ENCODE data around the gene NFE2L3. TPM values are rescaled to one million over a fixed set of nuclear protein-coding genes. Genes with fewer than 3 reads are reported as not detected.

NFE2L3 gene
- total and polyA plus RNA-seq, 9 of the 15 experiments (the other 6 are each of a cell fraction or from before 2014, with no cell fraction given), result 2.9 to 16.9 (median 12.4) TPM

GRCh38 chr7:26180792-26181198, 28.8 kb downstream of the NFE2L3 start (continued):
- TF ChIP-seq, protein P1, sequence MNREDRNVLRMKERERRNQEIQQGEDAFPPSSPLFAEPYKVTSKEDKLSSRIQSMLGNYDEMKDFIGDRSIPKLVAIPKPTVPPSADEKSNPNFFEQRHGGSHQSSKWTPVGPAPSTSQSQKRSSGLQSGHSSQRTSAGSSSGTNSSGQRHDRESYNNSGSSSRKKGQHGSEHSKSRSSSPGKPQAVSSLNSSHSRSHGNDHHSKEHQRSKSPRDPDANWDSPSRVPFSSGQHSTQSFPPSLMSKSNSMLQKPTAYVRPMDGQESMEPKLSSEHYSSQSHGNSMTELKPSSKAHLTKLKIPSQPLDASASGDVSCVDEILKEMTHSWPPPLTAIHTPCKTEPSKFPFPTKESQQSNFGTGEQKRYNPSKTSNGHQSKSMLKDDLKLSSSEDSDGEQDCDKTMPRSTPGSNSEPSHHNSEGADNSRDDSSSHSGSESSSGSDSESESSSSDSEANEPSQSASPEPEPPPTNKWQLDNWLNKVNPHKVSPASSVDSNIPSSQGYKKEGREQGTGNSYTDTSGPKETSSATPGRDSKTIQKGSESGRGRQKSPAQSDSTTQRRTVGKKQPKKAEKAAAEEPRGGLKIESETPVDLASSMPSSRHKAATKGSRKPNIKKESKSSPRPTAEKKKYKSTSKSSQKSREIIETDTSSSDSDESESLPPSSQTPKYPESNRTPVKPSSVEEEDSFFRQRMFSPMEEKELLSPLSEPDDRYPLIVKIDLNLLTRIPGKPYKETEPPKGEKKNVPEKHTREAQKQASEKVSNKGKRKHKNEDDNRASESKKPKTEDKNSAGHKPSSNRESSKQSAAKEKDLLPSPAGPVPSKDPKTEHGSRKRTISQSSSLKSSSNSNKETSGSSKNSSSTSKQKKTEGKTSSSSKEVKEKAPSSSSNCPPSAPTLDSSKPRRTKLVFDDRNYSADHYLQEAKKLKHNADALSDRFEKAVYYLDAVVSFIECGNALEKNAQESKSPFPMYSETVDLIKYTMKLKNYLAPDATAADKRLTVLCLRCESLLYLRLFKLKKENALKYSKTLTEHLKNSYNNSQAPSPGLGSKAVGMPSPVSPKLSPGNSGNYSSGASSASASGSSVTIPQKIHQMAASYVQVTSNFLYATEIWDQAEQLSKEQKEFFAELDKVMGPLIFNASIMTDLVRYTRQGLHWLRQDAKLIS (CRISPR knock-in tag; IDR thresholded peaks at IDR 0.05), result no peak
- 0 out of 2 replicates have a peak, but pooled peaks have one; percentile 71 for TF ChIP-seq SPI1 (IDR thresholded peaks at IDR 0.05; ENCODE audit: borderline replicate concordance, low read depth, low read length)
- TF ChIP-seq ZNF77 (CRISPR knock-in tag; IDR thresholded peaks at IDR 0.05), result no peak
- peak; percentile 22; the same call in 1 of the 2 replicates for TF ChIP-seq CHD2 (IDR thresholded peaks at IDR 0.05; ENCODE audit: low read depth, low read length)
- TF ChIP-seq RHOXF2B (CRISPR knock-in tag; conservative IDR thresholded peaks at IDR 0.05), result no peak
- TF ChIP-seq, protein P2, sequence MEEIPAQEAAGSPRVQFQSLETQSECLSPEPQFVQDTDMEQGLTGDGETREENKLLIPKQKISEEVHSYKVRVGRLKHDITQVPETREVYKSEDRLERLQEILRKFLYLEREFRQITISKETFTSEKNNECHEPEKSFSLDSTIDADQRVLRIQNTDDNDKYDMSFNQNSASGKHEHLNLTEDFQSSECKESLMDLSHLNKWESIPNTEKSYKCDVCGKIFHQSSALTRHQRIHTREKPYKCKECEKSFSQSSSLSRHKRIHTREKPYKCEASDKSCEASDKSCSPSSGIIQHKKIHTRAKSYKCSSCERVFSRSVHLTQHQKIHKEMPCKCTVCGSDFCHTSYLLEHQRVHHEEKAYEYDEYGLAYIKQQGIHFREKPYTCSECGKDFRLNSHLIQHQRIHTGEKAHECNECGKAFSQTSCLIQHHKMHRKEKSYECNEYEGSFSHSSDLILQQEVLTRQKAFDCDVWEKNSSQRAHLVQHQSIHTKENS (CRISPR knock-in tag; IDR thresholded peaks at IDR 0.05), result no peak
- no peak for TF ChIP-seq KLF1 (tag; IDR thresholded peaks at IDR 0.05)
- no peak for TF ChIP-seq ZBTB8A (IDR thresholded peaks at IDR 0.05; ENCODE audit: partially characterized antibody)
- TF ChIP-seq MTA1 (IDR thresholded peaks at IDR 0.05; ENCODE audit: borderline replicate concordance), result peak; percentile 67; the same call in 1 of the 2 replicates
- TF ChIP-seq ZNF41 (CRISPR knock-in tag; conservative IDR thresholded peaks at IDR 0.05), result 0 out of 2 replicates have a peak, but pooled peaks have one; percentile 1
- TF ChIP-seq POLR2H (tag; IDR thresholded peaks at IDR 0.05; ENCODE audit: low read depth), result peak; percentile 17; the same call in 1 of the 2 replicates
- TF ChIP-seq HOXB6 (CRISPR knock-in tag; IDR thresholded peaks at IDR 0.05; ENCODE audit: borderline replicate concordance), result no peak
- TF ChIP-seq TCF3 (CRISPR knock-in tag; IDR thresholded peaks at IDR 0.05), result peak; percentile 83
- TF ChIP-seq HDAC2 (IDR thresholded peaks at IDR 0.05), result peak; percentile 65; the same call in 1 of the 2 replicates
- peak; percentile 51; the same call in 1 of the 2 replicates for TF ChIP-seq ZNF589 (CRISPR knock-in tag; IDR thresholded peaks at IDR 0.05; ENCODE audit: low read depth)
- no peak for TF ChIP-seq HDAC6 (IDR thresholded peaks at IDR 0.05; ENCODE audit: low read depth, low read length)
- TF ChIP-seq, protein P3, sequence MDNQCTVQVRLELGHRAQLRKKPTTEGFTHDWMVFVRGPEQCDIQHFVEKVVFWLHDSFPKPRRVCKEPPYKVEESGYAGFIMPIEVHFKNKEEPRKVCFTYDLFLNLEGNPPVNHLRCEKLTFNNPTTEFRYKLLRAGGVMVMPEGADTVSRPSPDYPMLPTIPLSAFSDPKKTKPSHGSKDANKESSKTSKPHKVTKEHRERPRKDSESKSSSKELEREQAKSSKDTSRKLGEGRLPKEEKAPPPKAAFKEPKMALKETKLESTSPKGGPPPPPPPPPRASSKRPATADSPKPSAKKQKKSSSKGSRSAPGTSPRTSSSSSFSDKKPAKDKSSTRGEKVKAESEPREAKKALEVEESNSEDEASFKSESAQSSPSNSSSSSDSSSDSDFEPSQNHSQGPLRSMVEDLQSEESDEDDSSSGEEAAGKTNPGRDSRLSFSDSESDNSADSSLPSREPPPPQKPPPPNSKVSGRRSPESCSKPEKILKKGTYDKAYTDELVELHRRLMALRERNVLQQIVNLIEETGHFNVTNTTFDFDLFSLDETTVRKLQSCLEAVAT (IDR thresholded peaks at IDR 0.05), result no peak
- TF ChIP-seq, protein P4, sequence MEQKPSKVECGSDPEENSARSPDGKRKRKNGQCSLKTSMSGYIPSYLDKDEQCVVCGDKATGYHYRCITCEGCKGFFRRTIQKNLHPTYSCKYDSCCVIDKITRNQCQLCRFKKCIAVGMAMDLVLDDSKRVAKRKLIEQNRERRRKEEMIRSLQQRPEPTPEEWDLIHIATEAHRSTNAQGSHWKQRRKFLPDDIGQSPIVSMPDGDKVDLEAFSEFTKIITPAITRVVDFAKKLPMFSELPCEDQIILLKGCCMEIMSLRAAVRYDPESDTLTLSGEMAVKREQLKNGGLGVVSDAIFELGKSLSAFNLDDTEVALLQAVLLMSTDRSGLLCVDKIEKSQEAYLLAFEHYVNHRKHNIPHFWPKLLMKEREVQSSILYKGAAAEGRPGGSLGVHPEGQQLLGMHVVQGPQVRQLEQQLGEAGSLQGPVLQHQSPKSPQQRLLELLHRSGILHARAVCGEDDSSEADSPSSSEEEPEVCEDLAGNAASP (IDR thresholded peaks at IDR 0.05), result no peak
- TF ChIP-seq ZNF232 (CRISPR knock-in tag; IDR thresholded peaks at IDR 0.05), result no peak
- TF ChIP-seq, protein P5, sequence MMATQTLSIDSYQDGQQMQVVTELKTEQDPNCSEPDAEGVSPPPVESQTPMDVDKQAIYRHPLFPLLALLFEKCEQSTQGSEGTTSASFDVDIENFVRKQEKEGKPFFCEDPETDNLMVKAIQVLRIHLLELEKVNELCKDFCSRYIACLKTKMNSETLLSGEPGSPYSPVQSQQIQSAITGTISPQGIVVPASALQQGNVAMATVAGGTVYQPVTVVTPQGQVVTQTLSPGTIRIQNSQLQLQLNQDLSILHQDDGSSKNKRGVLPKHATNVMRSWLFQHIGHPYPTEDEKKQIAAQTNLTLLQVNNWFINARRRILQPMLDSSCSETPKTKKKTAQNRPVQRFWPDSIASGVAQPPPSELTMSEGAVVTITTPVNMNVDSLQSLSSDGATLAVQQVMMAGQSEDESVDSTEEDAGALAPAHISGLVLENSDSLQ (IDR thresholded peaks at IDR 0.05), result peak; percentile 91
- no peak for TF ChIP-seq ATF1 (CRISPR knock-in tag; IDR thresholded peaks at IDR 0.05)
- peak; percentile 96 for TF ChIP-seq ATF1 (tag; IDR thresholded peaks at IDR 0.05)
- peak; percentile 79 for TF ChIP-seq EP300 (IDR thresholded peaks at IDR 0.05; ENCODE audit: low read length)
